Body of pancreas (tissue), 4 donors: ENCODE results near the gene PISD.

Source experiments
- POLR2A ChIP-seq, 3 donors: fragments of 450-650 bp; IDR thresholded peaks; one replicate each; pipeline ENCODE4 v1.6.1; 2016; ENCODE audit warnings: antibody characterized with exemption in 3 of 3, mild to moderate bottlenecking in 2 of 3
- TF ChIP-seq, protein P1 (sequence below), 7 experiments: fragments of 450-650 bp in 4 of 7; fragments of 200-600 bp in 3 of 7; sonication (generic) in 3 of 7; IDR thresholded peaks; one replicate each; pipeline ENCODE4 v1.5.1; 2016 to 2019; ENCODE audit warnings: antibody characterized with exemption in 7 of 7

DNA sequence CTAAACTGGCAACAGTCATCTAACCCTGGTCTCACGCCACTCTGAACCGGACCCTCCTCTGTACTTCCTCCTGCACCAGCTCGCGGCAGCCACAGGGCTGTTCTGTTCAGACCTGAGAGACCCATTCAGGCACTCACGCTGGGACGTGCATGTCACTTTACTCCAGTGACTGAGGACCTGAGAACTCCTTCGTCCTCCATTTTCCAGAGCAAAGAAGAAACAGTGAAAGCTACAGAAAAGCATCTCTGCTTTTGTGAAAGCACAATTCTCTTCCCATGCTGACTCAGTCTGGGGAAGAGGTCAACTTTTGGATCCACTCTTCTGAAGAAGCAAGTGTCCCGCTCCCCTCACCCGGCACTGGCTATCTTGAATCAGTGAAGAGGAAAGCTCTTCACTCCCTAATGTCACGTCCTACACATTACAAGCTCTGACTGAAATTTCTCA lies 24.5 kb downstream of the PISD start:
- TF ChIP-seq, protein P1, sequence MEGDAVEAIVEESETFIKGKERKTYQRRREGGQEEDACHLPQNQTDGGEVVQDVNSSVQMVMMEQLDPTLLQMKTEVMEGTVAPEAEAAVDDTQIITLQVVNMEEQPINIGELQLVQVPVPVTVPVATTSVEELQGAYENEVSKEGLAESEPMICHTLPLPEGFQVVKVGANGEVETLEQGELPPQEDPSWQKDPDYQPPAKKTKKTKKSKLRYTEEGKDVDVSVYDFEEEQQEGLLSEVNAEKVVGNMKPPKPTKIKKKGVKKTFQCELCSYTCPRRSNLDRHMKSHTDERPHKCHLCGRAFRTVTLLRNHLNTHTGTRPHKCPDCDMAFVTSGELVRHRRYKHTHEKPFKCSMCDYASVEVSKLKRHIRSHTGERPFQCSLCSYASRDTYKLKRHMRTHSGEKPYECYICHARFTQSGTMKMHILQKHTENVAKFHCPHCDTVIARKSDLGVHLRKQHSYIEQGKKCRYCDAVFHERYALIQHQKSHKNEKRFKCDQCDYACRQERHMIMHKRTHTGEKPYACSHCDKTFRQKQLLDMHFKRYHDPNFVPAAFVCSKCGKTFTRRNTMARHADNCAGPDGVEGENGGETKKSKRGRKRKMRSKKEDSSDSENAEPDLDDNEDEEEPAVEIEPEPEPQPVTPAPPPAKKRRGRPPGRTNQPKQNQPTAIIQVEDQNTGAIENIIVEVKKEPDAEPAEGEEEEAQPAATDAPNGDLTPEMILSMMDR (IDR thresholded peaks at IDR 0.05): no peak
- TF ChIP-seq POLR2A (IDR thresholded peaks at IDR 0.05): peak in 1 of 3 donors; percentile 29
